WERI-Rb-1 (cell line): Measurements from ENCODE around the gene USP24.

Experiments
- DNase-seq: peaks from one replicate; pipeline ENCODE4 v3.0.0-alpha.2; 2020
- H3K27ac ChIP-seq: fragments of 250-450 bp; sonication (Bioruptor Pico); 2 replicates; pipeline ENCODE4 v1.5.1; 2020; ENCODE audit warnings: mild to moderate bottlenecking, moderate library complexity
- H3K27me3 ChIP-seq: fragments of 250-450 bp; sonication (Bioruptor Pico); 2 replicates; pipeline ENCODE4 v1.5.1; 2021; ENCODE audit warnings: mild to moderate bottlenecking, low read depth, moderate library complexity; ENCODE audit not compliant: insufficient read depth, severe bottlenecking
- H3K36me3 ChIP-seq: fragments of 250-450 bp; sonication (Bioruptor Pico); 2 replicates; pipeline ENCODE4 v1.5.1; 2020; ENCODE audit warnings: mild to moderate bottlenecking, moderate library complexity
- H3K4me3 ChIP-seq: 2 replicates; pipeline ENCODE4 v1.5.1; 2011; ENCODE audit warnings: low read depth, mild to moderate bottlenecking, control low read depth, low read length
- H3K9me3 ChIP-seq: fragments of 250-450 bp; sonication (Bioruptor Pico); 2 replicates; pipeline ENCODE4 v1.5.1; 2021; ENCODE audit warnings: mild to moderate bottlenecking, moderate library complexity; ENCODE audit not compliant: severe bottlenecking
- CTCF ChIP-seq: IDR thresholded peaks from 2 replicates; pipeline ENCODE4 v1.5.1; 2011; ENCODE audit warnings: low read depth, mild to moderate bottlenecking, control low read depth, inconsistent platforms, low read length

USP24 gene

GRCh38 chr1:55043011-55043410 is 172.2 kb downstream of the USP24 start:
- peak; percentile 60 for DNase-seq

GRCh38 chr1:55041613-55042012 is 173.6 kb downstream of the USP24 start:
- Histone ChIP-seq H3K4me3 (no peak overlapping the region), H3K36me3 (no peaks in the 10 kb centered on the region), H3K27ac (no peak overlapping the region), H3K9me3 (peaks cover 2% of the 10 kb centered on the region), H3K27me3 (no peaks in the 10 kb centered on the region)
- no peak for TF ChIP-seq CTCF
- no peak for DNase-seq

More at GRCh38 chr1:55043011-55043410, 172.2 kb downstream of the USP24 start:
- Histone ChIP-seq H3K4me3 (no peak overlapping the region), H3K27ac (peak overlapping the region; percentile 1; the same call in 1 of the 2 replicates), H3K36me3 (no peaks in the 10 kb centered on the region), H3K27me3 (no peaks in the 10 kb centered on the region), H3K9me3 (peaks cover 2% of the 10 kb centered on the region)
- no peak for TF ChIP-seq CTCF

GRCh38 chr1:55040933-55041494 is 174.2 kb downstream of the USP24 start:
- Histone ChIP-seq H3K27me3 (no peaks in the 10 kb centered on the region), H3K4me3 (no peak overlapping the region), H3K27ac (no peak overlapping the region), H3K36me3 (no peaks in the 10 kb centered on the region), H3K9me3 (peaks cover 2% of the 10 kb centered on the region)
- peak; percentile 60 for DNase-seq
- no peak for TF ChIP-seq CTCF

GRCh38 chr1:55040083-55040932 is 174.9 kb downstream of the USP24 start:
- Histone ChIP-seq H3K9me3 (peaks cover 2% of the 10 kb centered on the region), H3K4me3 (no peak overlapping the region), H3K27me3 (no peaks in the 10 kb centered on the region), H3K27ac (no peak overlapping the region), H3K36me3 (no peaks in the 10 kb centered on the region)
- TF ChIP-seq CTCF: no peak
- DNase-seq: no peak

- Histone ChIP-seq H3K27ac (no peak within 1 kb of the TSS), H3K36me3 (no peaks in the 10 kb centered on the region), H3K4me3 (no peak within 1 kb of the TSS), H3K27me3 (no peaks in the 10 kb centered on the region), H3K9me3 (peaks cover 2% of the 10 kb centered on the region)
- TF ChIP-seq CTCF: no peak
- no peak for DNase-seq
Observed at GRCh38 chr1:55039342-55040082, 175.7 kb downstream of the USP24 start, which contains the start of gene PCSK9. TSS of gene PCSK9 (plus strand) at chr1:55039548. CDS start at chr1:55039838, 290 bp downstream.
